K562 (cell line): ENCODE measurements around the gene METTL21C. TPM values are rescaled to one million over a fixed set of nuclear protein-coding genes. Genes with fewer than 3 reads are reported as not detected.

ENCODE experiments used
- CXXC5 ChIP-seq: fragments of 250-450 bp; sonication (Bioruptor Pico); IDR thresholded peaks from 2 replicates; pipeline ENCODE4 v1.8.0; 2022; ENCODE audit warnings: inconsistent platforms, mild to moderate bottlenecking, moderate library complexity
- ELF1 ChIP-seq: fragments of 200-800 bp; sonication (Bioruptor generic); IDR thresholded peaks from 2 replicates; pipeline ENCODE4 v1.6.1; 2016; ENCODE audit warnings: missing genetic modification characterization, missing compliant biosample characterization
- FOXO4 ChIP-seq: fragments of 450-650 bp; formaldehyde crosslinking; IDR thresholded peaks from 2 replicates; pipeline ENCODE4 v1.4.0; 2020; ENCODE audit warnings: mild to moderate bottlenecking, moderate library complexity
- FOXP1 ChIP-seq: sonication (generic); formaldehyde crosslinking; IDR thresholded peaks from 2 replicates; pipeline ENCODE4 v1.8.0; 2022; ENCODE audit warnings: mild to moderate bottlenecking, missing genetic modification reagents
- HES1 ChIP-seq: fragments of 450-650 bp; IDR thresholded peaks from 2 replicates; pipeline ENCODE4 v1.6.1; 2016; ENCODE audit warnings: low read depth, mild to moderate bottlenecking, moderate library complexity
- HEY1 ChIP-seq: fragments of 250-450 bp; sonication (Bioruptor Pico); IDR thresholded peaks from 2 replicates; pipeline ENCODE4 v1.5.0; 2020; ENCODE audit warnings: mild to moderate bottlenecking, moderate library complexity, borderline replicate concordance
- HMBOX1 ChIP-seq: sonication (generic); IDR thresholded peaks from 2 replicates; pipeline ENCODE4 v1.6.1; 2016
- KDM1A ChIP-seq, 2 experiments: fragments of 450-650 bp; IDR thresholded peaks; 2 replicates each; pipeline ENCODE4 v1.6.1; 2016; ENCODE audit warnings: mild to moderate bottlenecking in 2 of 2
- KDM2B ChIP-seq: fragments of 250-450 bp; sonication (Bioruptor Pico); IDR thresholded peaks from 2 replicates; pipeline ENCODE4 v1.8.0; 2021; ENCODE audit warnings: mild to moderate bottlenecking, moderate library complexity
- MITF ChIP-seq: IDR thresholded peaks from 2 replicates; pipeline ENCODE4 v1.6.1; 2014; ENCODE audit warnings: antibody characterized with exemption
- MTA2 ChIP-seq: fragments of 450-650 bp; IDR thresholded peaks from 2 replicates; pipeline ENCODE4 v1.6.1; 2016; ENCODE audit warnings: low read depth
- RCOR1 ChIP-seq, 2 experiments: IDR thresholded peaks; 2 replicates each; pipeline ENCODE4 v1.6.1; 2012; ENCODE audit warnings: low read depth in 2 of 2, low read length in 2 of 2, borderline replicate concordance in 1 of 2, improper control_type of control experiment in 1 of 2
- RFX1 ChIP-seq: fragments of 450-650 bp; IDR thresholded peaks from 2 replicates; pipeline ENCODE4 v1.6.1; 2016; ENCODE audit warnings: mild to moderate bottlenecking, moderate library complexity
- SAFB ChIP-seq: fragments of 200-400 bp; formaldehyde crosslinking; IDR thresholded peaks from 2 replicates; pipeline ENCODE4 v1.6.1; 2017; ENCODE audit warnings: low read depth, low read length, borderline replicate concordance
- SMAD4 ChIP-seq: fragments of 250-450 bp; sonication (Bioruptor Pico); conservative IDR thresholded peaks from 2 replicates; pipeline ENCODE4 v1.8.0; 2021; ENCODE audit warnings: inconsistent platforms, mild to moderate bottlenecking, moderate library complexity
- TCFL5 ChIP-seq: fragments of 250-450 bp; sonication (Bioruptor Pico); conservative IDR thresholded peaks from 2 replicates; pipeline ENCODE4 v1.6.1; 2021; ENCODE audit warnings: mild to moderate bottlenecking, moderate library complexity, matching md5 sums
- TEAD4 ChIP-seq, 2 experiments: sonication (generic) in 1 of 2; formaldehyde crosslinking in 1 of 2; IDR thresholded peaks; 2 replicates each; pipeline versions ENCODE4 v1.6.1 to v1.8.0; 2012 to 2022; ENCODE audit warnings: borderline replicate concordance in 1 of 2, inconsistent platforms in 1 of 2, low read length in 1 of 2, mild to moderate bottlenecking in 1 of 2, missing genetic modification reagents in 1 of 2
- ZBTB33 ChIP-seq: sonication (generic); formaldehyde crosslinking; IDR thresholded peaks from 2 replicates; pipeline ENCODE4 v1.8.1; 2023; ENCODE audit warnings: mild to moderate bottlenecking, missing genetic modification reagents
- ZBTB8A ChIP-seq: fragments of 450-650 bp; IDR thresholded peaks from 2 replicates; pipeline ENCODE4 v1.6.1; 2018; ENCODE audit warnings: mild to moderate bottlenecking, moderate library complexity; ENCODE audit not compliant: partially characterized antibody
- ZC3H4 ChIP-seq: sonication (generic); formaldehyde crosslinking; IDR thresholded peaks from 2 replicates; pipeline ENCODE4 v1.9.0; 2021; ENCODE audit warnings: missing genetic modification reagents, borderline replicate concordance
- ZNF431 ChIP-seq: sonication (generic); formaldehyde crosslinking; IDR thresholded peaks from 2 replicates; pipeline ENCODE4 v1.8.0; 2022; ENCODE audit warnings: mild to moderate bottlenecking, missing genetic modification reagents
- ZNF551 ChIP-seq: fragments of 250-450 bp; sonication (Bioruptor Pico); IDR thresholded peaks from 2 replicates; pipeline ENCODE4 v1.5.0; 2021; ENCODE audit warnings: mild to moderate bottlenecking, moderate library complexity
- ZNF696 ChIP-seq: fragments of 250-450 bp; sonication (Bioruptor Pico); conservative IDR thresholded peaks from 2 replicates; pipeline ENCODE4 v1.4.0; 2020; ENCODE audit warnings: mild to moderate bottlenecking, moderate library complexity
- ZNF766 ChIP-seq: fragments of 200-800 bp; sonication (Bioruptor generic); conservative IDR thresholded peaks from 2 replicates; pipeline ENCODE4 v1.6.1; 2016; ENCODE audit warnings: missing genetic modification characterization, missing compliant biosample characterization
- polyA plus RNA-seq, 8 experiments: library from polyadenylated mRNA; depleted of rRNA in 4 of 8; stranded (reverse) in 5 of 8; unstranded in 3 of 8; fragments of >200 nt; fragmentation: Nextera tagmentation in 2 of 8; fragmentation: Illumina TruSeq in 1 of 8; extraction: Ambion mirVana in 2 of 8; extraction: Trizol in 1 of 8; gene quantifications; 2 replicates each; pipeline versions ENCODE4 v1.2.1 to v1.2.3, GENCODE V29; 2011 to 2014; ENCODE audit warnings: inconsistent platforms in 1 of 8, missing spikeins in 1 of 8
- total RNA-seq, 7 experiments: library from RNA; depleted of rRNA in 6 of 7; stranded (reverse); fragments of >200 nt in 6 of 7; fragmentation: Illumina TruSeq in 2 of 7; extraction: Trizol in 2 of 7; gene quantifications; 2 replicates each; pipeline versions ENCODE4 v1.2.1 to v1.2.3, GENCODE V29; 2011 to 2021; ENCODE audit warnings: low replicate concordance in 1 of 7

The METTL21C gene
- total and polyA plus RNA-seq, 9 of the 15 experiments (the other 6 are each of a cell fraction or from before 2014, with no cell fraction given) = not detected

GRCh38 chr13:102670130-102670529 lies 24.7 kb downstream of the METTL21C start (continued):
- TF ChIP-seq MITF = no peak
- no peak for TF ChIP-seq SAFB
- TF ChIP-seq ZNF766 (CRISPR knock-in tag) = no peak
- TF ChIP-seq ELF1 (tag) = no peak
- peak; percentile 21; the same call in 1 of the 2 replicates for TF ChIP-seq RFX1
- no peak for TF ChIP-seq HEY1 (CRISPR knock-in tag)
- TF ChIP-seq MTA2 = peak; percentile 43; the same call in 1 of the 2 replicates
- TF ChIP-seq ZNF696 (CRISPR knock-in tag) = no peak
- no peak for TF ChIP-seq ZBTB8A
- TF ChIP-seq SMAD4 = peak; percentile 69
- peak; percentile 87 for TF ChIP-seq HMBOX1
- TF ChIP-seq ZBTB33 (CRISPR knock-in tag) = no peak
- TF ChIP-seq FOXO4 = no peak
- TF ChIP-seq KDM1A (IDR thresholded peaks at IDR 0.05) = peak; percentile 37 to 57; a peak in 2 of 4 replicates
- TF ChIP-seq ZNF551 = no peak
- TF ChIP-seq TCFL5 (CRISPR knock-in tag) = no peak
- TF ChIP-seq TEAD4 (IDR thresholded peaks at IDR 0.05; ENCODE audit: low read length) = peak; percentile 83
- TF ChIP-seq TEAD4 (CRISPR knock-in tag; IDR thresholded peaks at IDR 0.05; ENCODE audit: borderline replicate concordance) = no peak
- TF ChIP-seq CXXC5 (CRISPR knock-in tag) = 0 out of 2 replicates have a peak, but pooled peaks have one; percentile 23
- no peak for TF ChIP-seq ZNF431
- TF ChIP-seq KDM2B (CRISPR knock-in tag) = no peak
- TF ChIP-seq FOXP1 (CRISPR knock-in tag) = no peak
- peak in 1 of 2 experiments; percentile 83; a peak in 2 of 4 replicates for TF ChIP-seq RCOR1 (IDR thresholded peaks at IDR 0.05; ENCODE audit: borderline replicate concordance in 1 of 2, low read depth in 2 of 2, low read length in 2 of 2)
- no peak for TF ChIP-seq ZC3H4
- TF ChIP-seq HES1 = peak; percentile 86
